SKM-1 treated with dmso at 0.1 percent for 144 hours (cell line): ENCODE data around the gene EPHA3.
"Not testable (repeated sequence)": the region's sequence is repeated elsewhere in the genome, so short reads cannot be mapped to it uniquely, and the experiment has no call there.

ENCODE experiments used
- DNase-seq: peaks from one replicate; lab custom pipeline; 2025; ENCODE audit not compliant: unreplicated experiment; lab: John Stamatoyannopoulos, UW

EPHA3 gene

DNA sequence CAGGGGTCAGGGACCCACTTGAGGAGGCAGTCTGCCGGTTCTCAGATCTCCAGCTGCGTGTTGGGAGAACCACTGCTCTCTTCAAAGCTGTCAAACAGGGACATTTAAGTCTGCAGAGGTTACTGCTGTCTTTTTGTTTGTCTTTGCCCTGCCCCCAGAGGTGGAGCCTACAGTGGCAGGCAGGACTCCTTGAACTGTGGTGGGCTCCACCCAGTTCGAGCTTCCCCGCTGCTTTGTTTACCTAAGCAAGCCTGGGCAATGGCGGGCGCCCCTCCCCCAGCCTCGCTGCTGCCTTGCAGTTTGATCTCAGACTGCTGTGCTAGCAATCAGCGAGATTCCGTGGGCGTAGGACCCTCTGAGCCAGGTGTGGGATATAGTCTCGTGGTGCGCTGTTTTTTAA lies 243.5 kb downstream of the EPHA3 start:
- not testable (repeated sequence) for DNase-seq

DNA sequence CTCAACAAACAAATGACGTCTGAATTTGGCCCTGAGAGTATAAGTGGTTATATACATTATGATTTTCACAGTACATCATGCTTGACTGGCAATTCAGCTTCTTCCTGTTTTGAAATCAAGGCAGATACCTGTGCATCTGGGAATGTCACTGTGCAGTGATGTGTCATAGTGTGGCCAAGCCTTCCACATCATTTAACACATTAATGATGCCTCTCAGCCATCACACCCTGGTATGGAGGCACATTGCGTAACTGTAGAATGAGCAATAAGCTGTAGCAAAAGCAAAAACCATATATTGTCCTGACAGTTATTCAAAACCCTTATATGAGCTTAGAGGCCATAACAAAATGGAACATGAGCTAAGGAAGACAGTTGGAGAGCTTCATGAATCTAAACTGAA lies 246.0 kb downstream of the EPHA3 start:
- no peak for DNase-seq

DNA sequence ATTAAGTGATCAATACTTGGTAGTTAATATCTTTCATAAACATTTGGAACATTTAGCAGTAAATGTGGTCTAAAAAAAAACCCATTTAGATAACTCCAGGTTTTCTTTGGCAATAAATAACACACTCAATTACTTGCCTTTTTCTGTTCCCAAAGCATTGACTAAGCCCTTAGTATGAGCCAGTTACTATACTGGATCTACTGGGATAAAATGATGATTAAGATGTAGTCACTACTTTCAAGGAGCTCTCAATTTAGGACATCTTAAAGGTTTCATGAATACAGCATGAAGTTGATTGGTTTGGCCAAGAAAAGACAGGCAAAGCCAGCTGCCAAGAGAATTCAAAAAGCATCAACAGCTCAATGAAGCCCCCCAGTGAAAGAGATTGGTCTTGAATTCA lies 250.9 kb downstream of the EPHA3 start:
- no peak for DNase-seq

- no peak for DNase-seq
Measured at GRCh38 chr3:89360156-89360555, 252.7 kb downstream of the EPHA3 start.

- no peak for DNase-seq
Measured at GRCh38 chr3:89362496-89362895, 255.1 kb downstream of the EPHA3 start.

- no peak for DNase-seq
Measured at GRCh38 chr3:89363171-89363570, 255.8 kb downstream of the EPHA3 start.

DNA sequence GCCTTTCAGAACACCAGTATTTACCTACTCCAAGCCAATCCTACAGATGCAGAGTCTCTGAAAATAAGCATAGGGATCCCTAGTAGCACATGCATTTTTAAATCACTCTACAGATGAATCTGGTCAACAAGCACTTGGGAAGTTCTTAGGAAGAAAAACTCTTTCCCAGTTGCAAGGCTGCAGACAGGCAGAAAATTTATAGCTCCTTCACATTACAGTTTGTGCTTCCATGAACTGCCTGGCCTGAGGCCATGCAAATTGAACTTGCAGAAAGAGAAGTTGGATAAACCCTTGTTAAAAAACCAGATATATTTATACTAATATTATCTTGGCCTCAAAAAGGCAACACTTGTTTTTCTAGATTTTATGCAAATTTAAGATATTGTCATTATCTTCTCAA lies 256.9 kb downstream of the EPHA3 start:
- no peak for DNase-seq

- DNase-seq = no peak
Measured at GRCh38 chr3:89367166-89367565, 259.7 kb downstream of the EPHA3 start.

DNA sequence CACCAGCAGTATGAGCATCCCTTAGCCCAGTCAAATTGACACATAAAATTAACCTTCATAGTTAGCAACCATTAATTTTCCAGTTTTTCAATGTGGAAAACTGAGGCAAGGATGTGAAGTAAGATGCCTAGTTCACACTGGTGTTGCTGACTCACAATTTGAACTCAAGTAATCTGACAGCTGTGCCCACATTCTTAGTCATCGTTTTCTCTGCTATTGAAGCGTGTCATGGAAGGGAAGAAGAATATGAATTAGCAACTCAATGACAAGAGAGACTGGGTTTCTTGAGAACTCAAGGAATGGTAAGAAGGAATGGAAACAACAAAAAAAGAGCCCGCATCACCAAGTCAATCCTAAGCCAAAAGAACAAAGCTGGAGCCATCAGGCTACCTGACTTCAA lies 261.4 kb downstream of the EPHA3 start:
- no peak for DNase-seq

- no peak for DNase-seq
Measured at GRCh38 chr3:89372456-89372855, 265.0 kb downstream of the EPHA3 start.

GRCh38 chr3:89373434-89373833 lies 266.0 kb downstream of the EPHA3 start:
- DNase-seq = no peak

DNA sequence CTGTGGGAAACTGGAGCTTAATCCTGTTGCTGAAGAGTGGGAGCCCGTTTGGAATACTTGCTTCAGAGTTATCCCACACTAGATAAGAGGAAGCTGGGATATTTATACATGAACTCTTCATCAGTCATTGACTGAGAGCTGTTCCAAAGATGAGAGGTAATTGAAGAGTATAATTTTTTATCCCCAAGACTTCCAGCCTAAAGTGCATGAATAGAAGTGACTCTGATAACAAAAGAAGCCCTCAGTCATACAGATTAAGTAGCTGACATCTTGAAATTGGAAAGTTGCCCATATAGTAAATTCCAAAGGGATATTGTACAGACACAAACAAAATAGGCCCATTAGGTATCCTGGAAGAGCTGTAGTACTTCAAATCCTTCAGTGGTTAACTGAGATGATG lies 268.0 kb downstream of the EPHA3 start:
- DNase-seq = no peak

GRCh38 chr3:89380016-89380415 lies 272.6 kb downstream of the EPHA3 start:
- no peak for DNase-seq

GRCh38 chr3:89392991-89393390 lies 285.6 kb downstream of the EPHA3 start:
- DNase-seq = no peak

- DNase-seq = no peak
Measured at GRCh38 chr3:89395456-89395855, 288.0 kb downstream of the EPHA3 start.

- DNase-seq = no peak
Measured at GRCh38 chr3:89395996-89396395, 288.6 kb downstream of the EPHA3 start.

- no peak for DNase-seq
Measured at GRCh38 chr3:89402051-89402450, 294.6 kb downstream of the EPHA3 start.

DNA sequence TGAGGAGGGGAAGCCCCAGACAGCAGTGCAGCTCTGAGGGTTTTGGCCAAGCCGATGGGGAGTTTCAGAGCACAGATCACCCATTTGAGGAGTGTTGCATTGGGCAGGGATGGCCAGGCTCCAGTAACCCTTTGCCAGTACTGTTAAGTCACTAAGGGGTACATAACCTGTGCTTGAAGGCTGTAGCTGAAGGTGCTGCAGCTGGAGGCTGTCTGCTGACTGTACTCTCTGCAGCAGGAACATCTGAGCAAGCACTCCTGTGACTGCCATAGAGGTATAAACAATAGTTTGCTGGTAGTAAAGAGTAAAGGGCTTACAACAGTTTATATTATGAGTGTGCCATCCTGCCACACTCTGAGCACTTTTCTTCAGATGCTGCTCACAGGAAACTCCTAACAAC lies 297.8 kb downstream of the EPHA3 start:
- no peak for DNase-seq

- no peak for DNase-seq
Measured at GRCh38 chr3:89405593-89405992, 298.2 kb downstream of the EPHA3 start.

GRCh38 chr3:89411201-89411600 lies 303.8 kb downstream of the EPHA3 start:
- no peak for DNase-seq

DNA sequence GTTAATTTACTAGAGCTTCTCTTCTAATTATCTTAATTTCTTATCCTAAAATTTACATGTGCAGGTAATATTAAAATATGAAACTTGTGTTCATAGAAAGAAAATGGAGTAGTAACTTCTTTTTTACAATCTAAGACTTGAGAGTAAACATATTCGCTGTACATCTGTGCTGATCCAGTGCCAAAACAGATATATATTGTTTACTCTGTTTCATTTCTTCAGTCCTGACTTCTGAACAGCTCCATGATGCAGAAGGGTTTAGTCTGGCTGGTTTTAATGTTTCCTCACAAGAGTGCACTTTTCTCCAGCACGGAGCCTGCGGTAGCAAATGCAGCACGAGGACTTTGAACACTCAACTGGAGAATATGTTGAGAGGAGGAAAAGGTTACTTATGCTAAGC lies 306.8 kb downstream of the EPHA3 start:
- DNase-seq = no peak

GRCh38 chr3:89419647-89420241 lies 312.3 kb downstream of the EPHA3 start:
- DNase-seq = no peak

GRCh38 chr3:89426060-89426459 lies 318.6 kb downstream of the EPHA3 start:
- no peak for DNase-seq
